Caki2 (cell line): Measurements from ENCODE around the gene ADD3. TPM values are rescaled to one million over a fixed set of nuclear protein-coding genes. Genes with fewer than 3 reads are reported as not detected.

Experiments
- DNase-seq: peaks from one replicate; pipeline ENCODE4 v3.0.0-alpha.2; 2015; ENCODE audit warnings: low read depth
- in situ Hi-C: cut with HindIII; loops from 2 replicates; pipeline ENCODE4 v1.10.0; 2016; ENCODE audit warnings: low sequenced_read_pairs, low pct_unique_long_range_greater_than_20kb, mixed read lengths
- total RNA-seq: library from RNA; depleted of rRNA; stranded (reverse); fragments of >200 nt; shearing (Covaris generic); gene quantifications from 2 replicates; pipeline ENCODE4 v1.2.3, GENCODE V29; 2014; ENCODE audit warnings: low replicate concordance

ADD3 gene
- total RNA-seq, 1 experiment from 2014 or later = 342 TPM

GRCh38 chr10:110076559-110077318 is 69.0 kb downstream of the ADD3 start:
- in situ Hi-C loops = no loop called here
- peak; percentile 72 for DNase-seq

GRCh38 chr10:110077436-110078130 is 69.8 kb downstream of the ADD3 start:
- in situ Hi-C loops = no loop called here

GRCh38 chr10:110078317-110078716 is 70.5 kb downstream of the ADD3 start:
- no peak for DNase-seq
- in situ Hi-C loops = no loop called here

More at GRCh38 chr10:110077436-110078130, 69.8 kb downstream of the ADD3 start:
- DNase-seq = no peak

- in situ Hi-C loops = no loop called here
Observed at GRCh38 chr10:110081911-110082310, 74.1 kb downstream of the ADD3 start.

GRCh38 chr10:110083884-110084283 is 76.1 kb downstream of the ADD3 start:
- in situ Hi-C loops = no loop called here
- DNase-seq = peak; percentile 44

More at GRCh38 chr10:110081911-110082310, 74.1 kb downstream of the ADD3 start:
- DNase-seq = peak; percentile 82

- no peak for DNase-seq
- in situ Hi-C loops = no loop called here
Observed at GRCh38 chr10:110087682-110088081, 79.9 kb downstream of the ADD3 start.

GRCh38 chr10:110088367-110089104 is 80.8 kb downstream of the ADD3 start:
- in situ Hi-C loops = no loop called here
- no peak for DNase-seq

GRCh38 chr10:110091830-110092229 is 84.0 kb downstream of the ADD3 start:
- in situ Hi-C loops = no loop called here
- DNase-seq = no peak

GRCh38 chr10:110093722-110094121 is 85.9 kb downstream of the ADD3 start:
- DNase-seq = no peak
- in situ Hi-C loops = no loop called here

- in situ Hi-C loops = no loop called here
- DNase-seq = no peak
Observed at GRCh38 chr10:110094786-110095185, 87.0 kb downstream of the ADD3 start.

- peak; percentile 38 for DNase-seq
- in situ Hi-C loops = no loop called here
Observed at GRCh38 chr10:110101464-110102144, 93.8 kb downstream of the ADD3 start.

GRCh38 chr10:110103921-110104461 is 96.2 kb downstream of the ADD3 start:
- in situ Hi-C loops = no loop called here
- DNase-seq = no peak

GRCh38 chr10:110105873-110106272 is 98.1 kb downstream of the ADD3 start:
- DNase-seq = no peak
- in situ Hi-C loops = no loop called here

- in situ Hi-C loops = no loop called here
- no peak for DNase-seq
Observed at GRCh38 chr10:110107430-110107829, 99.6 kb downstream of the ADD3 start.

GRCh38 chr10:110107887-110108286 is 100.1 kb downstream of the ADD3 start:
- no peak for DNase-seq
- in situ Hi-C loops = no loop called here

GRCh38 chr10:110109511-110109910 is 101.7 kb downstream of the ADD3 start:
- in situ Hi-C loops = no loop called here
- no peak for DNase-seq

GRCh38 chr10:110110338-110110737 is 102.6 kb downstream of the ADD3 start:
- in situ Hi-C loops = no loop called here
- DNase-seq = peak; percentile 56

- DNase-seq = no peak
- in situ Hi-C loops = no loop called here
Observed at GRCh38 chr10:110113670-110114337, 106.0 kb downstream of the ADD3 start.
